ENCODE results near the gene RAPGEF6.

GRCh38 chr5:131635684-131636572, 899 bp upstream of the RAPGEF6 start:
- no peak for TF ChIP-seq POLR2A (IDR thresholded peaks at IDR 0.05)
- TF ChIP-seq, protein P1, sequence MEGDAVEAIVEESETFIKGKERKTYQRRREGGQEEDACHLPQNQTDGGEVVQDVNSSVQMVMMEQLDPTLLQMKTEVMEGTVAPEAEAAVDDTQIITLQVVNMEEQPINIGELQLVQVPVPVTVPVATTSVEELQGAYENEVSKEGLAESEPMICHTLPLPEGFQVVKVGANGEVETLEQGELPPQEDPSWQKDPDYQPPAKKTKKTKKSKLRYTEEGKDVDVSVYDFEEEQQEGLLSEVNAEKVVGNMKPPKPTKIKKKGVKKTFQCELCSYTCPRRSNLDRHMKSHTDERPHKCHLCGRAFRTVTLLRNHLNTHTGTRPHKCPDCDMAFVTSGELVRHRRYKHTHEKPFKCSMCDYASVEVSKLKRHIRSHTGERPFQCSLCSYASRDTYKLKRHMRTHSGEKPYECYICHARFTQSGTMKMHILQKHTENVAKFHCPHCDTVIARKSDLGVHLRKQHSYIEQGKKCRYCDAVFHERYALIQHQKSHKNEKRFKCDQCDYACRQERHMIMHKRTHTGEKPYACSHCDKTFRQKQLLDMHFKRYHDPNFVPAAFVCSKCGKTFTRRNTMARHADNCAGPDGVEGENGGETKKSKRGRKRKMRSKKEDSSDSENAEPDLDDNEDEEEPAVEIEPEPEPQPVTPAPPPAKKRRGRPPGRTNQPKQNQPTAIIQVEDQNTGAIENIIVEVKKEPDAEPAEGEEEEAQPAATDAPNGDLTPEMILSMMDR (IDR thresholded peaks at IDR 0.05) = no peak
